GM12878 (cell line): ENCODE results near the gene PHF23. TPM values are rescaled to one million over a fixed set of nuclear protein-coding genes. Genes with fewer than 3 reads are reported as not detected.

ENCODE experiments used
- CBFB ChIP-seq: IDR thresholded peaks from 2 replicates; pipeline ENCODE4 v1.6.1; 2016; ENCODE audit warnings: antibody characterized with exemption, low read depth
- CREM ChIP-seq: IDR thresholded peaks from 2 replicates; pipeline ENCODE4 v1.6.1; 2014; ENCODE audit warnings: antibody characterized with exemption, low read depth
- FOXK2 ChIP-seq: fragments of 450-650 bp; IDR thresholded peaks from 2 replicates; pipeline ENCODE4 v1.6.1; 2017; ENCODE audit warnings: mild to moderate bottlenecking, moderate library complexity
- GATAD2B ChIP-seq: fragments of 450-650 bp; conservative IDR thresholded peaks from 2 replicates; pipeline ENCODE4 v1.6.1; 2017; ENCODE audit warnings: low read depth, mild to moderate bottlenecking, moderate library complexity
- IRF3 ChIP-seq: fragments of 450-650 bp; IDR thresholded peaks from 2 replicates; pipeline ENCODE4 v1.6.1; 2014; ENCODE audit warnings: mild to moderate bottlenecking
- MTA3 ChIP-seq: IDR thresholded peaks from 2 replicates; pipeline ENCODE4 v1.6.1; 2012; ENCODE audit warnings: low read length, inconsistent platforms, borderline replicate concordance
- MYB ChIP-seq: fragments of 150-350 bp; IDR thresholded peaks from 2 replicates; pipeline ENCODE4 v1.6.1; 2014; ENCODE audit warnings: mild to moderate bottlenecking, low read depth, low read length, borderline replicate concordance
- NFIC ChIP-seq: IDR thresholded peaks from 2 replicates; pipeline ENCODE4 v1.6.1; 2012; ENCODE audit warnings: low read depth, mild to moderate bottlenecking, inconsistent platforms, low read length, moderate library complexity
- POLR2AphosphoS2 ChIP-seq: IDR thresholded peaks from 2 replicates; pipeline ENCODE4 v1.6.1; 2011; ENCODE audit warnings: low read depth, mild to moderate bottlenecking, low read length, improper control_type of control experiment, moderate library complexity
- RELA ChIP-seq: fragments of 450-650 bp; IDR thresholded peaks from 2 replicates; pipeline ENCODE4 v1.8.0; 2014; ENCODE audit warnings: borderline replicate concordance; ENCODE audit not compliant: partially characterized antibody
- RELB ChIP-seq: fragments of 450-650 bp; IDR thresholded peaks from 2 replicates; pipeline ENCODE4 v1.6.1; 2017; ENCODE audit warnings: low read depth, mild to moderate bottlenecking, moderate library complexity
- ZBTB11 ChIP-seq: fragments of 450-650 bp; formaldehyde crosslinking; IDR thresholded peaks from 2 replicates; pipeline ENCODE4 v1.5.0; 2022; ENCODE audit warnings: mild to moderate bottlenecking, missing genetic modification characterization
- ZNF384 ChIP-seq: IDR thresholded peaks from 2 replicates; pipeline ENCODE4 v1.6.1; 2012; ENCODE audit warnings: low read depth, mild to moderate bottlenecking, low read length, improper control_type of control experiment, borderline replicate concordance
- ZNF687 ChIP-seq: fragments of 450-650 bp; IDR thresholded peaks from 2 replicates; pipeline ENCODE4 v1.6.1; 2017; ENCODE audit warnings: mild to moderate bottlenecking, moderate library complexity
- polyA plus RNA-seq, 11 experiments: library from polyadenylated mRNA; depleted of rRNA in 4 of 11; unstranded in 6 of 11; stranded (reverse) in 5 of 11; fragments of >200 nt; fragmentation: Nextera tagmentation in 4 of 11; fragmentation: Illumina TruSeq in 1 of 11; extraction: Ambion mirVana in 4 of 11; extraction: Trizol in 1 of 11; gene quantifications; 1 replicate in 1 of 11; 2 replicates in 10 of 11; pipeline versions ENCODE4 v1.2.1 to v1.2.3, GENCODE V29; 2011 to 2016; ENCODE audit warnings: inconsistent platforms in 2 of 11, missing spikeins in 2 of 11, low read depth in 1 of 11
- total RNA-seq, 4 experiments: library from RNA; depleted of rRNA in 3 of 4; stranded (reverse); fragments of >200 nt in 3 of 4; fragmentation: Illumina TruSeq in 1 of 4; extraction: Trizol in 1 of 4; gene quantifications; 2 replicates each; pipeline versions ENCODE4 v1.2.1 to v1.2.3, GENCODE V29; 2013 to 2021

PHF23 gene
- total and polyA plus RNA-seq, 10 of the 15 experiments (the other 5 are each of a cell fraction or from before 2014, with no cell fraction given), result 8.2 to 84.8 (median 32.6) TPM

- TF ChIP-seq ZBTB11 (CRISPR knock-in tag) (peak; percentile 81), MTA3 (peak; percentile 89; the same call in 1 of the 2 replicates), ZNF687 (peak; percentile 73), RELA (peak; percentile 99), NFIC (peak; percentile 83), ZNF384 (no peak), CBFB (peak; percentile 44; the same call in 1 of the 2 replicates), FOXK2 (peak; percentile 34), MYB (0 out of 2 replicates have a peak, but pooled peaks have one; percentile 46), CREM (peak; percentile 60; the same call in 1 of the 2 replicates), GATAD2B (peak; percentile 53; the same call in 1 of the 2 replicates), RELB (peak; percentile 86), IRF3 (peak; percentile 87; the same call in 1 of the 2 replicates), POLR2AphosphoS2 (peak; percentile 98)
These were observed 4.9 kb downstream of the PHF23 start, which contains the start of gene DVL2 (continued) for GRCh38 chr17:7234083-7234951.
